ENCODE measurements around the gene FARS2.

- TF ChIP-seq POLR2A (IDR thresholded peaks at IDR 0.05): no peak
- TF ChIP-seq CTCF (IDR thresholded peaks at IDR 0.05): no peak
Observed at GRCh38 chr6:5679691-5680090, 418.4 kb downstream of the FARS2 start.
